Spleen (tissue), 7 donors: ENCODE results near the gene ALOXE3.

Experiments used
- CTCF ChIP-seq, 11 experiments: fragments of 200-600 bp in 7 of 11; fragments of 450-650 bp in 4 of 11; sonication (generic) in 4 of 11; IDR thresholded peaks in 8 of 11; conservative IDR thresholded peaks in 3 of 11; 1 replicate in 7 of 11; 2 replicates in 4 of 11; pipeline versions ENCODE4 v1.4.0 to v1.8.0; 2016 to 2021; ENCODE audit warnings: antibody characterized with exemption in 11 of 11, inconsistent platforms in 4 of 11, mild to moderate bottlenecking in 1 of 11
- POLR2A ChIP-seq, 3 donors: fragments of 450-650 bp; IDR thresholded peaks; one replicate each; pipeline ENCODE4 v1.5.1; 2017; ENCODE audit warnings: antibody characterized with exemption in 3 of 3, mild to moderate bottlenecking in 1 of 3
- POLR2AphosphoS5 ChIP-seq, 3 donors: sonication (generic); formaldehyde crosslinking; IDR thresholded peaks; one replicate each; pipeline ENCODE4 v1.5.1; 2017; ENCODE audit warnings: antibody characterized with exemption in 3 of 3
- donor health status: DM: no; HTN: no; CAD: no; lungs with moderate emphysema.
- donor health status: DM: no; HTN: no; CAD: no.
- donor health status: DM: no; HTN: no; CAD: no.

GRCh38 chr17:8091033-8091687, 27.2 kb downstream of the ALOXE3 start:
- TF ChIP-seq CTCF (IDR thresholded peaks at IDR 0.05 in 8 of 11, conservative IDR thresholded peaks at IDR 0.05 in 3 of 11) (no peak), POLR2AphosphoS5 (IDR thresholded peaks at IDR 0.05) (peak in 1 of 3 donors; percentile 29), POLR2A (IDR thresholded peaks at IDR 0.05) (no peak)
